Erythroblast (primary cell): ENCODE measurements around the gene TNS1.

Experiments used
- GATA1 ChIP-seq: IDR thresholded peaks from 2 replicates; pipeline ENCODE4 v1.6.1; 2011; ENCODE audit warnings: low read depth, mild to moderate bottlenecking, control low read depth, low read length, moderate library complexity
- POLR2A ChIP-seq: IDR thresholded peaks from 2 replicates; pipeline ENCODE4 v1.6.1; 2011; ENCODE audit warnings: mild to moderate bottlenecking, low read length

- TF ChIP-seq POLR2A (no peak), GATA1 (no peak)
Measured at GRCh38 chr2:217974389-217975005, 28.3 kb downstream of the TNS1 start.
